Measurements from ENCODE around the gene SAPCD2.
"Not testable (repeated sequence)": the region's sequence is repeated elsewhere in the genome, so short reads cannot be mapped to it uniquely, and the experiment has no call there.

The SAPCD2 gene

DNA sequence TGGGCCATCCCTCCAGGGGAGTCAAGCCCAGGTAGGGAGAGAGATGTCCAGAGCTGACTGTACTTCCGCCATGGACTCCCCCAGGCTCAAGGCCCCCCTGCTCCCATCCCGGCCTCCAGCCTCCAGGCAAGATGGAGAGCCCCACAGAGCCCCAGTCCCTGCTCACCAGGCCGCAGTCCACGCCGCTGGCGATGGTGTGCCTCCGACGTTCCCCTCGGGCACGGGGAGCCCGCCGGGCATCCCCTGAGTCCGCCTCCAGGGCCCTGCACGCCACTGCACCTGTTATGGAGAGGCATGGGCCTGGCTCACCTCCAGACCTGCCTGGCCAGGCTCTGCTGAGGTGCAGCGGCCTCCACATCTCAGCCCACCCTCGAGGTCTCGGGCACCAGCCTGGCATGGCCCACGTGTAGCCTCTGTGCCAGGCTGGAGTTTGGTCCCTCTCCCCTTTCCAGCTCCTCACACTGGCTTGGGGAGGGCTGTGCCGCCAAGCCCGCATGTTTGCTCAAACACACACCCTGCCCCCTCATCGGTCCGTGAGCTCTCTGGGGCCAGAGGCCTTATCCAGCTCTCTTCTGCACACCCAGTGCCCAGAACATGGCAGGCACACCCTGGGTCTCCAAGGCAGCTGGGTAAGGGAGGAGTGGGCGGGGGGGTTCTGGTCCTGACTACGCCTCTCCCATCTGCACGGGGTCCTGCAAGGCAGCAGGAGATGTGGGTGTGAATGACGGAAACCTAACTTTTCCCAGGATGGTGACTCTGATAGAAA is 4.1 kb downstream of the SAPCD2 start:
- FAIRE-seq (no peak), DNase-seq (ENCODE audit: insufficient read length, low spot score) (no peak)

DNA sequence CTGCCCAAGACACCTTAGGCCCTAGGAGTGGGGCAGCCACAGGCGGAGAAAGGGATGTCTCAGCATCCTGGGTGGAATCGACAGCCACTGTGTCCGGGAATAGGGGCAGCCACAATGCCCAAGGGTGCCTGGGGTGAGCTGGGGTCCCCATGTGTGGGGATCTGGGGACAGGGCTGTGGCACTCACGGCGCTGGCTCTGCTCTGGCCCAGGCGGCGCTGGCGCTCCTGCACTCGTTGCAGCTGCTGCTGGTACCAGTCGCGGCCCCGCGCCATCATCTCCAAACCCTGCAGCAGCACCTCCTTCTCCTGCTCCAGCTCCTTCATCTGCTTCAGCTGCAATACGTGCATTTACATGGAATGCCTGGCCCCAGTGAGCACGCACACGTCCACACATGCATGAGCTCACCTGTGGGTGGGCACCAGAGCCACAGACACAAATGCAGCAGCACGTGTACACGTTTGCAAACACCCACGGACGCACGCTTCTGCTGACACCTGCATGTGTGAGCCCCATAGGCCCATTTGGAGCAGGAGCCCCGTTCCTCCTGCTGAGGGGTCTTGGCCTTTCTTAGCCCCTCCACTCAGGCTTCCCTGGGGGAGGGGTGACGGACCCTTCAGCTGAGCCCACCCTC is 4.9 kb downstream of the SAPCD2 start:
- DNase-seq (ENCODE audit: insufficient read length, low spot score) (no peak), FAIRE-seq (no peak)

DNA sequence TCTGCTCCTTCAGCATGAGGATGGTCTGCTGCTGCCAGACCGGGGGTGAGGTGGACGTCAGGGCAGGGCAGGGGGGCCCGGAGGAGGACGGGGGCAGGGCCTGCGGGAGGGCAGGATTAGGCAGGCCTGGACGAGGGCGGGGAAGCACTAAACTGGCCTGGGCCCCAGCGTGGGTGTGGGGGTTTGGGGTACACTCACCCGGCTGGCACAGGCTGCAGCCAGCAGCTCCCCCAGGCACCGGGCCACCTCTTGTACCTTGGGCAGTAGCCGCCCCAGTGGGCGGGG is 5.5 kb downstream of the SAPCD2 start:
- FAIRE-seq = no peak

GRCh38 chr9:137064027-137064879 is 6.1 kb downstream of the SAPCD2 start:
- DNase-seq (ENCODE audit: insufficient read length, low spot score) (no peak), FAIRE-seq (peak; percentile 79)

More for the DNA sequence above, 5.5 kb downstream of the SAPCD2 start:
- no peak for DNase-seq (ENCODE audit: insufficient read length, low spot score)

GRCh38 chr9:137063311-137064026 is 6.9 kb downstream of the SAPCD2 start:
- FAIRE-seq (no peak), DNase-seq (ENCODE audit: insufficient read length, low spot score) (no peak)

DNA sequence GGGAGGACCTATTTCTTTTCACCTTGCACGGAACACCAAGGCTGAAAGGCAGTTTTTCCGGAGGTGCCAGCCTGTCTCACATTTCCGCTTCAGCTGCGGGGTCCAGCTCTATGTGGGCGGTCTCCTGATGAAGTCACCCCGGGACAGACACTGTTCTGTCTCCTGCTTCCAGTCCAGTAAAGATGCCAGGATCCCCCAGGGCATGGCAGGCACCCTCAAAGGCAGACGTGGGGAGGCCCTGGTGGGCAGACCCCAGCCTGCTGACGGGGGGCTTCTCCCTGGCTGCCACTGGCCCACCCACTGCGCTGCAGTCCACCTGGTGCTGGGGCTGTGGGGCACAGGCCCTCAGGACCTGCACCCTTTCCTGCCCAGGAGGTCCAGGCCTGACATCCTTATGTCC is 7.6 kb downstream of the SAPCD2 start:
- FAIRE-seq = not testable (repeated sequence)

DNA sequence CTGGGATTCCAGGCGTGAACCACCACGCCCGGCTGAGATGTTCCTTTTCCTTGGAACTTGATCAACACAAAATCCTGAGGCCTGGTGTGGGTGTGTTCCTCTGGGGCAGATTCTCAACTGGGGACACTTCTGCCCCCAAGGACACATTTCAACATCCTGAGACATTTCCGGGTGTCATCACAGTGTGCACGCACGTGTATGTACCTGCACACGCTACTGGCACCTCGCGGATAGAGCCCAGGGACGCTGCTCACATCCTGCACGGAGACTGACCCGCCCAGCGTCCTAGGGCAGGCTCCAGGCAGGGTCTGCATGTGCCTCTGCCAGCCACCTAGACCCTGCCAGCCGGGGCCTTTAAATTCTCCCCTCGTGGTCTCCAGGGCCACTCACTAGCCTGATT is 8.0 kb downstream of the SAPCD2 start:
- FAIRE-seq (no peak), DNase-seq (ENCODE audit: insufficient read length, low spot score) (no peak)

More for the DNA sequence above, 7.6 kb downstream of the SAPCD2 start:
- DNase-seq (ENCODE audit: insufficient read length, low spot score) = not testable (repeated sequence)

GRCh38 chr9:137058521-137059234 is 11.7 kb downstream of the SAPCD2 start:
- FAIRE-seq (no peak), DNase-seq (ENCODE audit: insufficient read length, low spot score) (no peak)

DNA sequence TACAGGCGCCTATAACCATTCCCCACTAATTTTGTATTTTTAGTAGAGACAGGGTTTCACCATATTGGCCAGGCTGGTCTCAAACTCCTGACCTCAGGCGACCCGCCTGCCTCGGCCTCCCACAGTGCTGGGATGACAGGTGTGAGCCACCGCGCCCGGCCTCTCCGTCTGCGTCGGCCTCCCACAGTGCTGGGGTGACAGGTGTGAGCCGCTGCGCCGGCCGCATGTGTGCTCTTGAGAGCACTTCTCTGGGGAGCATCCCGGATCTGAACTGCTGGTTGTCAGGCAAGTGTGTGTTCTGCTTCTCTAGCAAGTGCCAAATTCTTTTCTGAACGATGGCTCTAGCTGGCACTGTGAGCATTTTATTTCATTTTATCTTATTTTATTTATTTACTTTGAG is 12.8 kb downstream of the SAPCD2 start:
- DNase-seq (ENCODE audit: insufficient read length, low spot score) (no peak), FAIRE-seq (no peak)

GRCh38 chr9:137056739-137057415 is 13.5 kb downstream of the SAPCD2 start:
- FAIRE-seq (no peak), DNase-seq (ENCODE audit: insufficient read length, low spot score) (no peak)

DNA sequence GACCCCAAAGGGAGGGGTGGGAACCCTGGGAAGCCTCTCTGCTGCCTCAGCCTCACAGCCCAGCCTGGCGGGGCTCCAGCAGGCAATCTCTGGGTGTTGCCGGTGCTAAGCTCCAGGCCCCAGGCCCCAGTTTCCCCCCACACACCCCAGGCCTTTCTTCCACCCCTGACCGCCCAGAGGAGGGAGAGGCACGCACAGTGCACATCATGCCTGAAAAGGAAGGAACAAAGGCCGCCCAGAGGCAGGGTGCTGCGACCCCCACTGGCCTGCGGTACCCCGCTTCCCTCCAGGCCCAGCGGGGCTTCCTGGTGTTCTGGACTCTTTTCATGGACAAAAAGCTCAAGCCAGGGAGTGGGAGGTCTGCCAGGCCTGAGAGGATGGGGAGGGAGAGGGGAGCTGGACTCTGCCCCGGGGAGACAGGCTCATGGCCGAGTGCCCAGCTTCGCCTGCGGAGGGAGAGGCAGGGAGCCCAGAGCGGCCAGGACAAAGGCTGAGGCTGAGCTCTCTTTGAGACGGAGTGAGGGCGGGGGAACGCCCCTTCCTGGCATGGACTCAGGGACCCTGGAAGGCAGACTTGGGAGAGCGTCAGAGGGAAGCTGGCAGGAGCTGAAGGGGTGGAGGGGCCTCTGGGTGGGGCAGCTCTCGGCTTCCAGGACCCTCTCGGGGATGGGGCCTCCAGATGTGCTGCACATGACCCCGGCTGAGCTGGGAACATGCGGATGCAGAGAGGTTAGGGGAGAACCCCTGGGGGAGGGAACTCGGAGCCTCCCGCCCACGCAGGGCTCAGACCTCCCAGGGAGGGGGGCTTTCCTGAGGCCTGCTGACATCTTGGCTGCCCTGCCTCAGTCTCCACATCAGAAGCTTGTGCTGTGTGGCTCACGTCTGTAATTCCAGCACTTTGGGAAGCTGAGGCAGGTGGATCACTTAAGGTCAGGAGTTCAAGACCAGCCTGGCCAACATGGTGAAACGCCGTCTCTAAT is 14.7 kb downstream of the SAPCD2 start:
- FAIRE-seq (no peak), DNase-seq (ENCODE audit: insufficient read length, low spot score) (no peak)

- no peak for DNase-seq (ENCODE audit: insufficient read length, low spot score)
- FAIRE-seq = no peak
Measured at GRCh38 chr9:137054932-137055384, 15.4 kb downstream of the SAPCD2 start.

- no peak for DNase-seq (ENCODE audit: insufficient read length, low spot score)
- no peak for FAIRE-seq
Measured at GRCh38 chr9:137053944-137054931, 16.1 kb downstream of the SAPCD2 start, which contains the start of gene ENTPD2. Gene ENTPD2, minus strand, starts transcription at chr9:137054061. Its CDS starts 64 bp downstream, at chr9:137053997.

DNA sequence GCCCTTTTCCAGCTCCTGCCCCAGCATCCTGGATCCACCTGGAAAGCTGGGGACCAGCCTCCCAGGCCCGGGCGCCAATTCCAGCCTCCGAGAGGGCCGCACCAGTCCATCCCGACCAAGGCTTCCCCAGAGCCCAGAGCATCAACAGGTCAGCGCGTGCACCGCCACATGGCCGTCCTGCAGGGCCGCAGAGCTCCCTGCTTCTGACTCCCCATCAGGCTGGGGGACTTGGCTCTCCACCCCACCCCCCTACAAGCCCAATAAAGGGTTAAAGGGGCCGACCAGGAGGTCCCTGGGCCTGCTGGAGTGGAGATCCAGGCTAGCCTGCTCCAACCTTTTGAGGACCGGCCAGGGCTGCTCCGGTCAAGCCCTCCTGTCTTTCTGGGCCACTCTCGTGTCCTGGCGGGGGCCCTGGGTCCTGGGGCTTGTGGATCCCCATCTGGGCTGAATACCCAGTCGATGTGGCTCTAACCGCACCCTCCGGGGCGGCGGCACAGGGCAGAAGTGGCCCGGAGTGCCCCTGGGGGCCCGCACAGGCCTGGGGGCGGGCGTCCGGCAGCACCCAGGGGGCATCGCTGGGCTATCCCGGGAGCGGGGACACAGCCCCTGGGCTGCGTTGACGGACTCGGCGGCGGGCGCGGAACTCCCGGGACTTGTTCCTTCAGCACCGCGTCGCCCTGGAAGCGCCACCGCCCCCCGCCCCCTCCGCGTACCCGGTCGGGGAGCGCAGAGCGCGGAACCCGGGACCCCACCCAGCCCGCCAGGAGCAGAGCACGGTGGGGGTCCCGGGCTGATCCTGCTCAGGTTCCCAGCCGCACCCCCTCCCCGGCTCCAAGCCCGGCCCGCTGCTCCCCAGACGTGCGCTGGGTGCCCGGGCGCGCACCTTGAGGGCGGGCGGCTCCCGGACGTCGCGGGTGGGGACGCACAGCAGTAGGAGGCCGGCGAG is 17.1 kb downstream of the SAPCD2 start:
- no peak for FAIRE-seq

GRCh38 chr9:137052293-137052692 is 18.1 kb downstream of the SAPCD2 start:
- FAIRE-seq (no peak), DNase-seq (ENCODE audit: insufficient read length, low spot score) (no peak)

More for the DNA sequence above, 17.1 kb downstream of the SAPCD2 start:
- DNase-seq (ENCODE audit: insufficient read length, low spot score) = no peak

GRCh38 chr9:137051145-137051724 is 19.1 kb downstream of the SAPCD2 start:
- no peak for FAIRE-seq

More at GRCh38 chr9:137051145-137051724, 19.1 kb downstream of the SAPCD2 start:
- DNase-seq (ENCODE audit: insufficient read length, low spot score) = no peak

All from HTR-8/SVneo (cell line).